Osteoblast (primary cell): ENCODE measurements around the gene HRC. TPM values are rescaled to one million over a fixed set of nuclear protein-coding genes. Genes with fewer than 3 reads are reported as not detected.

ENCODE experiments used
- DNase-seq: peaks from one replicate; pipeline ENCODE4 v3.0.0; 2011; ENCODE audit warnings: low spot score, mixed read lengths; ENCODE audit not compliant: insufficient read length; ENCODE audit errors: missing footprints
- H2AFZ ChIP-seq: 2 replicates; pipeline ENCODE4 v1.6.0; 2011; ENCODE audit warnings: mild to moderate bottlenecking, low read length
- H3K27ac ChIP-seq: 2 replicates; pipeline ENCODE4 v1.5.1; 2011; ENCODE audit warnings: mild to moderate bottlenecking, low read depth, low read length, moderate library complexity
- H3K27me3 ChIP-seq: 2 replicates; pipeline ENCODE4 v1.6.0; 2012; ENCODE audit warnings: mild to moderate bottlenecking, control low read depth, inconsistent platforms, low read length, moderate library complexity; ENCODE audit not compliant: insufficient read depth
- H3K36me3 ChIP-seq: 2 replicates; pipeline ENCODE4 v1.5.1; 2011; ENCODE audit warnings: mild to moderate bottlenecking, low read length, control low read depth, moderate library complexity; ENCODE audit not compliant: insufficient read depth
- H3K4me1 ChIP-seq: 2 replicates; pipeline ENCODE4 v1.5.1; 2011; ENCODE audit warnings: mild to moderate bottlenecking, low read length, control low read depth, moderate library complexity; ENCODE audit not compliant: insufficient read depth
- H3K4me2 ChIP-seq: 2 replicates; pipeline ENCODE4 v1.6.0; 2011; ENCODE audit warnings: mild to moderate bottlenecking, low read length; ENCODE audit not compliant: insufficient read depth
- H3K4me3 ChIP-seq: fragments of 200-600 bp; sonication (generic); 3 replicates; pipeline ENCODE4 v1.5.1; 2012; ENCODE audit warnings: mild to moderate bottlenecking, low read length, inconsistent platforms; ENCODE audit not compliant: insufficient read depth
- H3K79me2 ChIP-seq: 2 replicates; pipeline ENCODE4 v1.6.0; 2012; ENCODE audit warnings: mild to moderate bottlenecking, low read length, control low read depth, inconsistent platforms; ENCODE audit not compliant: insufficient read depth
- H3K9me3 ChIP-seq: 2 replicates; pipeline ENCODE4 v1.5.1; 2011; ENCODE audit warnings: low read depth, low read length, control low read depth
- H4K20me1 ChIP-seq: 2 replicates; pipeline ENCODE4 v1.6.0; 2012; ENCODE audit warnings: mild to moderate bottlenecking, low read length, control low read depth; ENCODE audit not compliant: insufficient read depth
- CTCF ChIP-seq: IDR thresholded peaks from 2 replicates; pipeline ENCODE4 v1.5.1; 2011; ENCODE audit warnings: mild to moderate bottlenecking, low read depth, low read length, moderate library complexity; ENCODE audit errors: extremely low read depth
- total RNA-seq: library from RNA; depleted of rRNA; stranded (reverse); fragments of >200 nt; gene quantifications from 2 replicates; pipeline ENCODE4 v1.2.3, GENCODE V29; 2012

Gene HRC
- total RNA-seq, 1 donor: not detected

- Histone ChIP-seq H3K4me3 (no peak overlapping the region), H3K27me3 (no peaks in the 10 kb centered on the region), H3K27ac (no peak overlapping the region), H3K79me2 (no peaks in the 10 kb centered on the region), H3K36me3 (peaks cover 36% of the 10 kb centered on the region), H3K4me1 (peaks cover 7% of the 10 kb centered on the region), H3K4me2 (no peak overlapping the region), H2AFZ (no peak overlapping the region), H4K20me1 (no peaks in the 10 kb centered on the region), H3K9me3 (no peaks in the 10 kb centered on the region)
- no peak for DNase-seq
- no peak for TF ChIP-seq CTCF
These were observed 41.5 kb upstream of the HRC start for GRCh38 chr19:49196527-49197240.

GRCh38 chr19:49194408-49194807 lies 39.2 kb upstream of the HRC start:
- no peak overlapping the region for H2AFZ ChIP-seq
- H4K20me1 ChIP-seq: no peaks in the 10 kb centered on the region
- no peaks in the 10 kb centered on the region for H3K79me2 ChIP-seq
- no peak for DNase-seq
- no peak overlapping the region for H3K4me3 ChIP-seq
- H3K9me3 ChIP-seq: peaks cover 2% of the 10 kb centered on the region
- TF ChIP-seq CTCF: no peak
- H3K27ac ChIP-seq: no peak overlapping the region
- H3K27me3 ChIP-seq: no peaks in the 10 kb centered on the region
- peaks cover 7% of the 10 kb centered on the region for H3K4me1 ChIP-seq
- H3K36me3 ChIP-seq: peaks cover 37% of the 10 kb centered on the region
- no peak overlapping the region for H3K4me2 ChIP-seq

- no peaks in the 10 kb centered on the region for H3K79me2 ChIP-seq
- no peaks in the 10 kb centered on the region for H3K27me3 ChIP-seq
- DNase-seq: no peak
- no peak overlapping the region for H3K27ac ChIP-seq
- H2AFZ ChIP-seq: no peak overlapping the region
- H3K4me2 ChIP-seq: no peak overlapping the region
- peaks cover 42% of the 10 kb centered on the region for H3K36me3 ChIP-seq
- H3K4me3 ChIP-seq: no peak overlapping the region
- no peak for TF ChIP-seq CTCF
- no peaks in the 10 kb centered on the region for H4K20me1 ChIP-seq
- peaks cover 2% of the 10 kb centered on the region for H3K9me3 ChIP-seq
- H3K4me1 ChIP-seq: peaks cover 5% of the 10 kb centered on the region
These were observed 38.7 kb upstream of the HRC start for GRCh38 chr19:49193822-49194394.

DNA sequence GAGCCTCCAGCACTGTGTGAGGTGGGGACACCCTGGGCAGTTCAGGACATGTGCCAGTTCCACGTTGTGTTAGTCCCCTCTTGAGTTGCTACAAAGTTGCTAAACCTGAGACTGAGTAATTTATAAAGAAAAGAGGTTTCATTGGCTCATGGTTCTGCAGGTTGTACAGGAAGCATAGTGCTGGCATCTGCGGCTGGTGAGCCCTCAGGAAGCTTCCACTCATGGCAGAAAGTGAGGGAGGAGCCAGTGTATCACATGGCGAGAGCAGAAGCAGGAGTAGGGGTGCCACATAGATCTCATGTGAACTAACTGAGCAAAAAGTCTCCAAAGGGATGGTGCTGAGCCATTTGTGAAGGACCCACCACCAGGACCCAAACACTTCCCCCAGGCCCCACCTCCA lies 35.6 kb upstream of the HRC start:
- H3K4me1 ChIP-seq: no peaks in the 10 kb centered on the region
- no peaks in the 10 kb centered on the region for H3K79me2 ChIP-seq
- no peaks in the 10 kb centered on the region for H3K27me3 ChIP-seq
- peaks cover 2% of the 10 kb centered on the region for H3K9me3 ChIP-seq
- no peak overlapping the region for H2AFZ ChIP-seq
- H3K36me3 ChIP-seq: peaks cover 70% of the 10 kb centered on the region
- no peak for TF ChIP-seq CTCF
- no peak overlapping the region for H3K27ac ChIP-seq
- no peaks in the 10 kb centered on the region for H4K20me1 ChIP-seq
- no peak for DNase-seq
- no peak overlapping the region for H3K4me3 ChIP-seq
- H3K4me2 ChIP-seq: no peak overlapping the region
